Cardiac muscle cell (in vitro differentiated cells and primary cell): ENCODE measurements around the gene MALT1. TPM values are rescaled to one million over a fixed set of nuclear protein-coding genes. Genes with fewer than 3 reads are reported as not detected.

Experiments used
- DNase-seq, 2 donors: peaks; one replicate each; pipeline versions ENCODE4 v3.0.0 to v3.0.0-alpha.2; 2010 to 2017; ENCODE audit warnings: low read depth in 1 of 2, low spot score in 1 of 2
- H3K27ac ChIP-seq: fragments of 200-600 bp; sonication (generic); 2 replicates; pipeline ENCODE4 v1.5.1; 2016
- H3K27me3 ChIP-seq: fragments of 200-600 bp; sonication (generic); 2 replicates; pipeline ENCODE4 v1.6.0; 2016; ENCODE audit warnings: control low read depth
- H3K36me3 ChIP-seq: fragments of 200-600 bp; sonication (generic); 2 replicates; pipeline ENCODE4 v1.5.1; 2016; ENCODE audit warnings: control low read depth
- H3K4me1 ChIP-seq: fragments of 200-600 bp; sonication (generic); 2 replicates; pipeline ENCODE4 v1.8.1; 2017; ENCODE audit warnings: low read depth, mild to moderate bottlenecking, mixed run types
- H3K4me3 ChIP-seq: fragments of 200-600 bp; sonication (generic); 2 replicates; pipeline ENCODE4 v1.5.1; 2016; ENCODE audit warnings: mild to moderate bottlenecking
- H3K9me3 ChIP-seq: fragments of 200-600 bp; sonication (generic); 2 replicates; pipeline ENCODE4 v1.5.1; 2017; ENCODE audit warnings: low read depth, mild to moderate bottlenecking, control low read depth
- polyA plus RNA-seq: library from polyadenylated mRNA; unstranded; fragments of >200 nt; fragmentation: Nextera tagmentation; extraction: Ambion mirVana; gene quantifications from 2 replicates; pipeline ENCODE4 v1.2.1, GENCODE V29; 2016
- total RNA-seq: library from RNA; depleted of rRNA; stranded (reverse); fragments of >200 nt; gene quantifications from 2 replicates; pipeline ENCODE4 v1.2.3, GENCODE V29; 2016
- TF ChIP-seq, protein P1 (sequence below): IDR thresholded peaks from 2 replicates; pipeline ENCODE4 v1.5.1; 2012; ENCODE audit warnings: low read depth, mild to moderate bottlenecking, low read length

MALT1 gene
- total and polyA plus RNA-seq, 2 experiments from 2014 or later, result 33.6 to 51.8 TPM

DNA sequence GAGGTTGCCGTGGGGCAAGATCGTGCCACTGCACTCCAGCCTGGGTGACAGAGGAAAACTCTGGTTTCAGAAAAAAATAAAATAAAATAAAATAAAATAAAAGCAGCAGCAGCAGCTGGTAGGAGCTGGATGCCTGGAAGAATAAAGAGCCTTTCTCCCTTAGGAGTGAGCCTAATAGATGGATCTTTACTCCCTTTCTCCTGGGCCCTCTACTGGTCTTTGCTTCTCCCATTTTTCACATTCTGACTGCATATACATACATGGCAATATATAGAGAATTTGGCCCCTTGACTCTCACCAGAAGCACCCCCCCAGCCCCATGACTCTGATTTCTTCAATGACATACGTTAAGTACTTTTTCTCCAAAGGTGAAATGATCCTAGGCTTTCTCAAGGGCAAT is 9.8 kb upstream of the MALT1 start:
- H3K4me1 ChIP-seq, result peaks cover 3% of the 10 kb centered on the region
- no peaks in the 10 kb centered on the region for H3K27me3 ChIP-seq
- no peak overlapping the region for H3K27ac ChIP-seq
- H3K4me3 ChIP-seq, result no peak overlapping the region
- peak; percentile 20 to 38 for DNase-seq
- TF ChIP-seq, protein P1, sequence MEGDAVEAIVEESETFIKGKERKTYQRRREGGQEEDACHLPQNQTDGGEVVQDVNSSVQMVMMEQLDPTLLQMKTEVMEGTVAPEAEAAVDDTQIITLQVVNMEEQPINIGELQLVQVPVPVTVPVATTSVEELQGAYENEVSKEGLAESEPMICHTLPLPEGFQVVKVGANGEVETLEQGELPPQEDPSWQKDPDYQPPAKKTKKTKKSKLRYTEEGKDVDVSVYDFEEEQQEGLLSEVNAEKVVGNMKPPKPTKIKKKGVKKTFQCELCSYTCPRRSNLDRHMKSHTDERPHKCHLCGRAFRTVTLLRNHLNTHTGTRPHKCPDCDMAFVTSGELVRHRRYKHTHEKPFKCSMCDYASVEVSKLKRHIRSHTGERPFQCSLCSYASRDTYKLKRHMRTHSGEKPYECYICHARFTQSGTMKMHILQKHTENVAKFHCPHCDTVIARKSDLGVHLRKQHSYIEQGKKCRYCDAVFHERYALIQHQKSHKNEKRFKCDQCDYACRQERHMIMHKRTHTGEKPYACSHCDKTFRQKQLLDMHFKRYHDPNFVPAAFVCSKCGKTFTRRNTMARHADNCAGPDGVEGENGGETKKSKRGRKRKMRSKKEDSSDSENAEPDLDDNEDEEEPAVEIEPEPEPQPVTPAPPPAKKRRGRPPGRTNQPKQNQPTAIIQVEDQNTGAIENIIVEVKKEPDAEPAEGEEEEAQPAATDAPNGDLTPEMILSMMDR, result peak; percentile 39
- no peaks in the 10 kb centered on the region for H3K36me3 ChIP-seq
- no peaks in the 10 kb centered on the region for H3K9me3 ChIP-seq

DNA sequence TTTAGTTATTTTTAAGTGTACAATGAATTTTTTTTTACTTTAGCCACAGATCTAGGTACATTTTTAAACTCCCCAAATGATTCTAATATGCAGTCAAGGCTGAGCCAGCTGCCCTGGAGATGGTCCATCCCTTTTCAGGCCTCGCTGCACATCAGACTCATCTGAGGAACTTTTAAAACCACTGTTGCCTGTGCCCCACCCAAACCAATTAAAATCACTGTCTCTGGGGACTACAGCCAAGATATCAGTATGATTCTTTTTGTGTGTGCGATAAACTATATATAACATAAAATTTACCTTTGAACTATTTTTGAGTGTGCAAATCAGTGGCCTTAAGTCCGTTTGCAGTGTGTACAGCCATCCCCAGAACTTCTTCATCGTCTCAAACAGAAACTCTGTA is 9.1 kb upstream of the MALT1 start:
- Histone ChIP-seq H3K9me3 (no peaks in the 10 kb centered on the region), H3K4me1 (peaks cover 3% of the 10 kb centered on the region), H3K27ac (no peak overlapping the region), H3K36me3 (no peaks in the 10 kb centered on the region), H3K4me3 (no peak overlapping the region), H3K27me3 (no peaks in the 10 kb centered on the region)
- no peak for DNase-seq
- TF ChIP-seq, protein P1, result no peak

DNA sequence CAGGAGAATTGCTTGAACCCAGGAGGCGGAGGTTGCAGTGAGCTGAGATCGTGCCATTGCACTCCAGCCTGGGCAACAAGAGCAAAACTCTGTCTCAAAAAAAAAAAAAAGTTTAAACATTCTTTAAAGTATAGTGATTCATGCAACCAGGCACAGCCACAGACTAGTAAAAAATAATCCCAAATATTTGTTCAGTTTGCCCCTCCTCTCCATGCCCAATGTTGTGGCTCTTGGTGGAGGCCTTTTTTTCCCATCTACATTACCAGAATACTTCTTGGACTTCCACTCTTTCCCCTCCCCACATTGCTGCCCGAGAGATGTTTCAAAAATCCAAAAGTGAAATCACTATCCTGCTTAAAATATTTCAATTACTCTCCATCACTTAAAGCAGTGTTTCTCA is 5.1 kb upstream of the MALT1 start:
- TF ChIP-seq, protein P1, result no peak
- Histone ChIP-seq H3K4me3 (no peak overlapping the region), H3K27me3 (no peaks in the 10 kb centered on the region), H3K36me3 (no peaks in the 10 kb centered on the region), H3K4me1 (peaks cover 1% of the 10 kb centered on the region), H3K9me3 (no peaks in the 10 kb centered on the region), H3K27ac (no peak overlapping the region)
- no peak for DNase-seq

DNA sequence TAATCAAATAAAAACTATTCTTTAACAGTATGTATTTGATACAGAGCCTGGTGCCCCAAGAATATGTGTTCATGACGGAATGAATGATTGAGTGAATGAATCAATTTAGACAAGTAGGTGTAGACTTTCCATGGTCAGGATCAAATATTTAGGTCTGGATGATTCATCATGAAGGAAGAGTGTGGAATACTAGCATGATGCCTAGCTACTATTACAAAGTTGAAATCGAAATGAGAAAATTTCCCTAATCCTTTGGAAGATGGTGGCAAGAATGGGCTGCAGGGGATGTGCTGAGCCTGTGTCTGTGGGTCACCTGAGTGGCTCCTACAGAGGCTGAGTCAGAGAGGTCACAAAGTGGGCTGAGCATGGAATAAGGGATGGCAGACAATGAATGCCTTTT is 3.1 kb upstream of the MALT1 start:
- H3K4me1 ChIP-seq, result no peaks in the 10 kb centered on the region
- DNase-seq, result no peak

DNA sequence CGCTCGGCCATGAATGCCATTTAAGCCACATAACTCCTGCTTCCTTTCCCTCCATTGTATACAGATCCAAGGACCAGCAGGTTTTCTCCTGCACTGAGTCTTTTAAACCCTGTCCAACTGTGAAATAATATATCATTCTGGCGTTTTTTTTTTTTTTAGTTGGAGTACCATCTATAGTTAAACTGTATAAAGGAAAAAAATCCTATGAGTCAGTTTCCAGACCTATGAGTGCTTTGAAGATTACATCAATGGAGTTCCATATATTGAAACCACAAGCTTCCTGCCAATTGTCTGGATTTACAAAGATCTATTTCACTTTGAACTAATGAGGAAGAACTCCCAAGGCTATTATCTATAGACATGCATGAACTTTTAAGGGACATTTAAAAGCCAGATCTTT is 2.4 kb upstream of the MALT1 start:
- H3K27ac ChIP-seq, result no peak overlapping the region

More for the DNA sequence above, 3.1 kb upstream of the MALT1 start:
- no peak overlapping the region for H3K27ac ChIP-seq
- no peaks in the 10 kb centered on the region for H3K9me3 ChIP-seq
- no peak overlapping the region for H3K4me3 ChIP-seq
- H3K27me3 ChIP-seq, result no peaks in the 10 kb centered on the region
- TF ChIP-seq, protein P1, result no peak
- no peaks in the 10 kb centered on the region for H3K36me3 ChIP-seq

More for the DNA sequence above, 2.4 kb upstream of the MALT1 start:
- Histone ChIP-seq H3K4me3 (no peak overlapping the region), H3K36me3 (no peaks in the 10 kb centered on the region), H3K4me1 (no peaks in the 10 kb centered on the region), H3K27me3 (no peaks in the 10 kb centered on the region), H3K9me3 (no peaks in the 10 kb centered on the region)
- TF ChIP-seq, protein P1, result no peak
- DNase-seq, result no peak
